ENCODE measurements around the gene ICE2.

The ICE2 gene

DNA sequence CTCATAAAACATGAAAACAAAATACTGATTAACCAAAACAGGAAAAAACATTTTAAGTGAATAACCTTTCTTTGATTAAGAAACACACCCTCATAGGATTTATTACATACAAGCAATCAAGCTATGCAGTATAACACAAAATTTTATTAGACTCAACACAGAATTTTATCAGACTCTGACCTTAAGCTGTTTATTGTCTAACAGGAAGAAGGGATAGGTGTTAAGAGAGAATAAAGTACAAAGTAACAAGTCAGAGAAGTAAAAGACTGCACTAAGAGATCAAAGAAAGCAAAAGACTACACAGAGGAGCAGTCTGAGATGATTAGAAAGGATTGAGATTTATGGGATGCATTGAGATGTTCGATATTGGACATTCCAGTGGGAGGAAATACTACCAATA, 37.6 kb downstream of the ICE2 start:
- H3K9me3 ChIP-seq (ENCODE audit: insufficient read depth, low read length), result no peaks in the 10 kb centered on the region
- H2AFZ ChIP-seq (ENCODE audit: low read depth, low read length), result no peak overlapping the region
- H3K4me1 ChIP-seq (ENCODE audit: low read length), result no peaks in the 10 kb centered on the region
- TF ChIP-seq, protein P1, sequence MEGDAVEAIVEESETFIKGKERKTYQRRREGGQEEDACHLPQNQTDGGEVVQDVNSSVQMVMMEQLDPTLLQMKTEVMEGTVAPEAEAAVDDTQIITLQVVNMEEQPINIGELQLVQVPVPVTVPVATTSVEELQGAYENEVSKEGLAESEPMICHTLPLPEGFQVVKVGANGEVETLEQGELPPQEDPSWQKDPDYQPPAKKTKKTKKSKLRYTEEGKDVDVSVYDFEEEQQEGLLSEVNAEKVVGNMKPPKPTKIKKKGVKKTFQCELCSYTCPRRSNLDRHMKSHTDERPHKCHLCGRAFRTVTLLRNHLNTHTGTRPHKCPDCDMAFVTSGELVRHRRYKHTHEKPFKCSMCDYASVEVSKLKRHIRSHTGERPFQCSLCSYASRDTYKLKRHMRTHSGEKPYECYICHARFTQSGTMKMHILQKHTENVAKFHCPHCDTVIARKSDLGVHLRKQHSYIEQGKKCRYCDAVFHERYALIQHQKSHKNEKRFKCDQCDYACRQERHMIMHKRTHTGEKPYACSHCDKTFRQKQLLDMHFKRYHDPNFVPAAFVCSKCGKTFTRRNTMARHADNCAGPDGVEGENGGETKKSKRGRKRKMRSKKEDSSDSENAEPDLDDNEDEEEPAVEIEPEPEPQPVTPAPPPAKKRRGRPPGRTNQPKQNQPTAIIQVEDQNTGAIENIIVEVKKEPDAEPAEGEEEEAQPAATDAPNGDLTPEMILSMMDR (IDR thresholded peaks at IDR 0.05; ENCODE audit: low read depth, low read length), result no peak
- no peak for TF ChIP-seq EZH2phosphoT487 (IDR thresholded peaks at IDR 0.05; ENCODE audit: low read depth)
- no peaks in the 10 kb centered on the region for H4K20me1 ChIP-seq (ENCODE audit: insufficient read depth, low read length)
- H3K36me3 ChIP-seq (replicated peaks; ENCODE audit: low read depth, low read length), result peaks cover 12% of the 10 kb centered on the region
- H3K9ac ChIP-seq (ENCODE audit: low read length), result no peak overlapping the region
- H3K79me2 ChIP-seq (ENCODE audit: low read length), result no peaks in the 10 kb centered on the region
- H3K27me3 ChIP-seq (ENCODE audit: low read depth, low read length), result no peaks in the 10 kb centered on the region
- H3K4me2 ChIP-seq (ENCODE audit: low read length), result no peak overlapping the region
- H3K27ac ChIP-seq (ENCODE audit: low read length), result no peak overlapping the region
- no peak overlapping the region for H3K4me3 ChIP-seq (ENCODE audit: low read length)

DNA sequence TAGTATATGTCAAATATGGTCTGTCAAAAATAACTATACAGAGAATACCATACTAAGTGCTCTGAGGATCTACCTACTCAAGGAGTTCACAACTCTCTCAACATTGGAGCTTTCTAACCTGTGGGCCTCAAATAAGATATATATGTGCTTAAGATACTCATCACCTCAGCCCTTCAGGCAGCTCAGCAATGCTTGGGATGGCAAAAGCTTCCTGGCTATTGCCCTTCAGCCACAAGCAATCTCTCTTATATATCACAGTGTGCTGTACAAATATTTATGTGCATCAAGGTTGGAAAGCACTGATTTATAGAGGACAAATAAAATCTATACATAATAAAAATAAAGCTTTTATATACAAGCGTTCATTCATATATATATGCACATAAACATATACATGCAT, 40.3 kb downstream of the ICE2 start:
- Histone ChIP-seq H2AFZ (ENCODE audit: low read depth, low read length) (no peak overlapping the region), H4K20me1 (ENCODE audit: insufficient read depth, low read length) (no peaks in the 10 kb centered on the region), H3K36me3 (replicated peaks; ENCODE audit: low read depth, low read length) (peaks cover 15% of the 10 kb centered on the region), H3K27me3 (ENCODE audit: low read depth, low read length) (no peaks in the 10 kb centered on the region), H3K4me1 (ENCODE audit: low read length) (no peaks in the 10 kb centered on the region), H3K4me3 (ENCODE audit: low read length) (no peak overlapping the region), H3K9me3 (ENCODE audit: insufficient read depth, low read length) (no peaks in the 10 kb centered on the region), H3K4me2 (ENCODE audit: low read length) (no peak overlapping the region), H3K79me2 (ENCODE audit: low read length) (no peaks in the 10 kb centered on the region), H3K27ac (ENCODE audit: low read length) (no peak overlapping the region), H3K9ac (ENCODE audit: low read length) (no peak overlapping the region)
- no peak for TF ChIP-seq EZH2phosphoT487 (IDR thresholded peaks at IDR 0.05; ENCODE audit: low read depth)
- TF ChIP-seq, protein P1 (IDR thresholded peaks at IDR 0.05; ENCODE audit: low read depth, low read length), result no peak

DNA sequence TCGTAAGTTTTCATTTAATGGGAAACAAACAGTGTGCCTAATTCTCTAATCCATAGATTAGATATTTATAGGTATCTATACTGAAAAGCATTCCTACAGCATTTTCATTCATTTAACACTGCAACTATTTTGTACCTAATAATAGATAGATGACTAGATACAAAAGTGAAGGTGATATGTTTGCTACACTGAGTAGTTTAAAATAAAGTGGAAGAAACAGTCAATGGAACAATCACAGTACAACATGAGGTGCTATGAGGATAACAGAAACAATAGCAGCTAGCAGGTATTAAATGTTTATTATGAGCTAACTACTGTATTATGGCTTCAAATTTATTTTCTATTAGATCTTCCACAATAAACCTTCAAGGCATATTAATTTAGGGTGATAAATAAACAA, 50.0 kb downstream of the ICE2 start:
- Histone ChIP-seq H3K9me3 (ENCODE audit: insufficient read depth, low read length) (no peaks in the 10 kb centered on the region), H3K27me3 (ENCODE audit: low read depth, low read length) (no peaks in the 10 kb centered on the region), H3K9ac (ENCODE audit: low read length) (no peak overlapping the region), H3K79me2 (ENCODE audit: low read length) (no peaks in the 10 kb centered on the region), H3K4me3 (ENCODE audit: low read length) (no peak overlapping the region), H3K27ac (ENCODE audit: low read length) (no peak overlapping the region), H3K36me3 (replicated peaks; ENCODE audit: low read depth, low read length) (peaks cover 6% of the 10 kb centered on the region), H3K4me1 (ENCODE audit: low read length) (no peaks in the 10 kb centered on the region), H3K4me2 (ENCODE audit: low read length) (no peak overlapping the region), H4K20me1 (ENCODE audit: insufficient read depth, low read length) (no peaks in the 10 kb centered on the region), H2AFZ (ENCODE audit: low read depth, low read length) (no peak overlapping the region)
- TF ChIP-seq, protein P1 (IDR thresholded peaks at IDR 0.05; ENCODE audit: low read depth, low read length), result no peak
- no peak for TF ChIP-seq EZH2phosphoT487 (IDR thresholded peaks at IDR 0.05; ENCODE audit: low read depth)

DNA sequence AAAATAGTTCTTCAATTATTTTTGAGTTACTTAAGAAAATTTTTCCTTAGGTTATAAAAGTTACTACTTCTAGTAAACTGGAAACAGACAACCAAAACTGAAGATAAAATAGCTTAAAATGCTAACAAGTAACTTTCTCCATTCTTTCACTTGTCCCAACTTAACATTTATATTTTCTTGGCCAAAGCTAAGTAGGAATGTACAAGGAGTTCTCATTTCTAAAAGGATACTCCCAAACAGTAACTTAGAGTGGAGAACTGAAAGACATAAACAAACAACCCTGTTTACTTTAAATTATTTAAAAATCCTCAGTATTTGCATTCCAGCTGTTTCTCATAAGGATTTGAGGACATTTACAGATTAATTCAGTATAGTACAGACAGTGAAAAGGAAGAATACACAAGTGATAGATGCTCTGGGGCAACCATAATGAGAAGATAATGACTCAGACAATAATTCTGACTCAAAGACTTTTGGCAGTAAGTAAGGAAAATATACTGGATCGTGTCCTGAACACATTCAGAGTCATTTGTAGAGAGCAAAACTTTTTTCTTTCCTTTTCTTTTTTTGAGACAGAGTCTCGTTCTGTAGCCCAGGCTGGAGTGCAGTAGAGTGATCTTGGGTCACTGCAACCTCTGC, 52.0 kb downstream of the ICE2 start:
- H3K27me3 ChIP-seq (ENCODE audit: low read depth, low read length), result no peaks in the 10 kb centered on the region
- no peaks in the 10 kb centered on the region for H4K20me1 ChIP-seq (ENCODE audit: insufficient read depth, low read length)
- TF ChIP-seq EZH2phosphoT487 (IDR thresholded peaks at IDR 0.05; ENCODE audit: low read depth), result no peak
- TF ChIP-seq, protein P1 (IDR thresholded peaks at IDR 0.05; ENCODE audit: low read depth, low read length), result no peak
- no peak overlapping the region for H3K9ac ChIP-seq (ENCODE audit: low read length)
- H3K4me1 ChIP-seq (ENCODE audit: low read length), result no peaks in the 10 kb centered on the region
- no peak overlapping the region for H3K4me3 ChIP-seq (ENCODE audit: low read length)
- H3K79me2 ChIP-seq (ENCODE audit: low read length), result no peaks in the 10 kb centered on the region
- H3K4me2 ChIP-seq (ENCODE audit: low read length), result no peak overlapping the region
- H3K9me3 ChIP-seq (ENCODE audit: insufficient read depth, low read length), result no peaks in the 10 kb centered on the region
- peaks cover 11% of the 10 kb centered on the region for H3K36me3 ChIP-seq (replicated peaks; ENCODE audit: low read depth, low read length)
- H3K27ac ChIP-seq (ENCODE audit: low read length), result no peak overlapping the region
- H2AFZ ChIP-seq (ENCODE audit: low read depth, low read length), result no peak overlapping the region
